Measurements from ENCODE around the gene ANK3.

The ANK3 gene

DNA sequence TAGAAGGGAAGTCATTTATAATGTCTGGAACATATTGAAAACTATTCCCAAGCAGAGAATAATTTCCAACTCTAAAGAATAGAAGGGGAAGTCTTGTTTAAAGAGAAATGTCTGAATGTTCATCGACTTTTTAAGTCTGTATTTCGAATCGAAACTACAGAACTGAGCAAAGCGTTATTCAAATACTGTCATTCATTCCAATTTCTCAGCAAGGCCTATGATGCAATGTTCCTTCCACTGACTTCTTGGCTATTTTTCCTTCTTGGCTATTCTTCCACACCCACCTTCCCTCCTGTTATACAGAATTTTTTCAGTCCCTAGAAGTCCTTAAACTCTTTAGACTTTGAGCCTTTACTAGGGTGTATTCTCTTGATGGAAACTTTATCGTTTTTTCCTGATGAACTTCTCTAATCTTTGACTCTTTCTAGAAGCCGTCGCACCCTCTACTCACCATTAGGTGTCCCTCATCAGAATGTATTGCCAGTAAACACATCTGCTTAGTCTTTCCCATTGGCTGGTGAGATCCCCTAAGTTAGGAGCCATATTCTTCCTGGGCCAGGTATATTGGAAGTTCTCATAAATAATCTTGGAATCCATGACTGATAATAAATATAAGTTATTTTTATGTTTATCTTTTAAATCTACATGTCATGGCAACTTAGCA is 247.6 kb downstream of the ANK3 start:
- Mint-ChIP-seq H3K4me1 (ENCODE audit: low read depth) (no peaks in the 10 kb centered on the region), H3K27ac (no peak overlapping the region), H3K4me3 (no peak overlapping the region), H3K36me3 (ENCODE audit: low read depth) (no peaks in the 10 kb centered on the region), H3K9me3 (no peaks in the 10 kb centered on the region), H3K27me3 (no peaks in the 10 kb centered on the region)
- intact Hi-C loops (cut with micrococcal nuclease) = no loop called here

DNA sequence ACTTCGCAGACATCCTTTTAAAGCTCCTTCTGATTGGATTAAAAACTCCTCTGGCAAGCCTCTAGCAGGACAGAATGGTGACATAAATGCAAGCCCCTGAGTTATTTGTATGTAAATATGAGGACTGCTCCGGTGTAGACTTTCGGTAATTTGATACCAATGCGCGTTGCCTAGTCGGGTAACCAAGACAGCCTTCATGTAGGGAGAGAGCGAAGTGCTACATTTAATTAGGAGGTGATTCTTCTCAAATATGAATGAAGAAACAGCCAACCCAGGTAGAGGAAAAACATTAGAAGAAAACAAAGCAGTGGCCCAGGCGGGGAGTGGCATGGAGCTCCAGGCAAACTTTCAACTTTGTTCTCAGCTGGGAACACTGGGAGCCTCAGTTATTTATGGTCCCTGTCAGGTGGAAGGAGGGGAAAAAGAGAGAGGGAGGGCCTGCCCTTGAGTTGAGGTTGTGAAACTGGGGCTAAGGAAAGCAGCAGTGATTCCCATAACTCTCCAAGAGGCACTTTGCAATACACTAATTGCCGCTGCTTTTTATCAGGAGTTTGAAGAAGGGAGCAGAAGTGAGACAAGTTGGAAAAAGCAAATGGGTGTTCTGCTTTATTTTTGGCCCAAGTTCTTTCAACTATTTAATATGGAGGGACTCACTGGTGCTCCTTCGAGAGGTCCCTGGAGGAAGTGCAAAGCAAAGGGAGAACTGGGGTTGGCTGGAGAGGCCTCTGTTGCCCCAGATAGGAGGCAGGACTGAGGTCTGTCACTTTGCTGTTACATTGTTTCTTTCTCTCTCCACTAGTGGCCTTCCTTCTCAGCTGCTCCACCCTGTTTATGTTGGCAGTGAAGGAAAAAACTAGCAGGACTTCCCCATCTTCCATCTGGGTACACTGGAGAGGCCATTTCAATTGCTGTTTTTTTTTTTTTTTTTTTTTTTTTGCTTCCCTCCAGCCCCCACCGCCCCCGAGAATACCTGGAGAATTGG is 248.7 kb downstream of the ANK3 start:
- H3K4me1 Mint-ChIP-seq (ENCODE audit: low read depth) = no peaks in the 10 kb centered on the region
- intact Hi-C loops (cut with micrococcal nuclease) = no loop called here
- no peaks in the 10 kb centered on the region for H3K36me3 Mint-ChIP-seq (ENCODE audit: low read depth)
- no peaks in the 10 kb centered on the region for H3K9me3 Mint-ChIP-seq
- no peak overlapping the region for H3K4me3 Mint-ChIP-seq
- H3K27me3 Mint-ChIP-seq = no peaks in the 10 kb centered on the region
- no peak overlapping the region for H3K27ac Mint-ChIP-seq

DNA sequence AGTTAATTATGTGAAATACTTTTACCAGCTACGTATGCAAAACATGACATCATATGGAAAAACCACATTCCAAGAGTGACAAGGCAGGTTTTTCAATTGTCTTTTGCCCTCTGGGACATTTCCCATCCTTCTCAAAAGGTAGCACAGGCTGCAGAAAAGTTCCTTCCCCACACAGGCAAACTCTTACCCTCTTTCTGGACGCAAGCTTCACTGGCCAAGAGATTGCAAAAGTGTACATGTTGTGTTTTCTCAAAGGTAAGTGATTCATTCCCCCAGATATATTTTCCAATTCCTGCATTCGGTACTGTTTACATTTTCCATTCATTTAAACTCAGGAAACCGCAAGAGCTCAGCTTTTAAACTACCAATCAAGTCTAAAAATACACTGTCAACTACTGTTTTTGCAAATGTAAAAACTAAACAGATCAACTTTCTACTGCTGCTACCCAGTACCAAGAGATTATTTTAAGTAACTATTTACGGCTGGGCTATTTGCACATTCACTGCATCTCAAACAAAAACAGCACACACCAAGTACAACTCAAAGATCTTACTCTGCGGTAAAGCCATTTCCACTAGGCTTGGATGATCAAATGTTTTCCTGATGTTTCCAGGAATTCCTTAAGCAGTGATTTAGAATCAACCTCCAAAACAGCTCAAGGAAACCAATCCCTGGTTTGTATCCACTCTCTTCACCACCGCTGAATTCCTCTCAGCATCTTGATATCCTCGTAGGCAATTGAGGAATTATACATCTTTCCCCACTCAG is 249.7 kb downstream of the ANK3 start:
- H3K4me1 Mint-ChIP-seq (ENCODE audit: low read depth) = no peaks in the 10 kb centered on the region
- H3K36me3 Mint-ChIP-seq (ENCODE audit: low read depth) = no peaks in the 10 kb centered on the region
- intact Hi-C loops (cut with micrococcal nuclease) = no loop called here
- no peaks in the 10 kb centered on the region for H3K9me3 Mint-ChIP-seq
- no peak overlapping the region for H3K27ac Mint-ChIP-seq
- no peaks in the 10 kb centered on the region for H3K27me3 Mint-ChIP-seq
- H3K4me3 Mint-ChIP-seq = no peak overlapping the region

DNA sequence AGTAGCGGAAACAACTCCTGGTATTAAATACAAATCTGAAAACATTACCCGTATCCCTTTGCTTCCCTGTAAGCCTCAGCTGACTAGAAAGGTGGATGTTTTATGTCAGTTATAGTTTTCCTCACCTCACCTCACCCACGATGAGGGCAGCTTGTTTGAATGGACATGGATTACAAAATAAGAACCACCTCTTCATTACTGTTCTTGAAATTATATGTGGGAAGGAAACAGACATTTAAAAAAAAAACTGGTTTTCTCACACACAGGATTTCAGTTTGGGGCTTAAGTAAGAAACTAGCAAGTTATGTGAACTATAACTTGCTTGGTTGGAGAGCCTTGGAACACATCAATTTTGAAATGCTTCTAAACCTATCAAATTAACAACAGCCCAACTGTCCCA is 250.4 kb downstream of the ANK3 start:
- Mint-ChIP-seq H3K27me3 (no peaks in the 10 kb centered on the region), H3K27ac (no peak overlapping the region), H3K9me3 (no peaks in the 10 kb centered on the region), H3K36me3 (ENCODE audit: low read depth) (no peaks in the 10 kb centered on the region), H3K4me3 (no peak overlapping the region), H3K4me1 (ENCODE audit: low read depth) (no peaks in the 10 kb centered on the region)
- intact Hi-C loops (cut with micrococcal nuclease) = no loop called here

DNA sequence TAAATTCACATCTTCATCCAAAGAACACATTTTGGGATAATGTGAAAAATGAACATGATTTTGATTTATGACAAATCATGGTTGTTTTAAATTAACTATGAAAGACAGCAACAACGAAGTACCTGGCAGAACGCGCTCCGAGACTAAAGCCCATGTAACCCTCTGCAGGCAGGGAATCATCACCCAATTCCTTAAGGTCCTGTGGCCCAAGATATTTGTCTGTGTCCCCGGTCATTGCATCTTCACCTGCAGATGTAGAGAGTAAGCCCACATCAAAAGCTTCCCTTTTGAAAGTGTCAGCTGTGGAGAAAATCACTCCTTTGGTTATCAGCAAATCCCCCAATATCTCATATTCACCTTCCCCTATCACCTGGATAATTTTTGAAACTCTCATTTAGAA is 250.8 kb downstream of the ANK3 start:
- intact Hi-C loops (cut with micrococcal nuclease) = no loop called here
- H3K36me3 Mint-ChIP-seq (ENCODE audit: low read depth) = no peaks in the 10 kb centered on the region
- H3K27ac Mint-ChIP-seq = no peak overlapping the region
- no peaks in the 10 kb centered on the region for H3K4me1 Mint-ChIP-seq (ENCODE audit: low read depth)
- H3K4me3 Mint-ChIP-seq = no peak overlapping the region
- H3K9me3 Mint-ChIP-seq = no peaks in the 10 kb centered on the region
- H3K27me3 Mint-ChIP-seq = no peaks in the 10 kb centered on the region

DNA sequence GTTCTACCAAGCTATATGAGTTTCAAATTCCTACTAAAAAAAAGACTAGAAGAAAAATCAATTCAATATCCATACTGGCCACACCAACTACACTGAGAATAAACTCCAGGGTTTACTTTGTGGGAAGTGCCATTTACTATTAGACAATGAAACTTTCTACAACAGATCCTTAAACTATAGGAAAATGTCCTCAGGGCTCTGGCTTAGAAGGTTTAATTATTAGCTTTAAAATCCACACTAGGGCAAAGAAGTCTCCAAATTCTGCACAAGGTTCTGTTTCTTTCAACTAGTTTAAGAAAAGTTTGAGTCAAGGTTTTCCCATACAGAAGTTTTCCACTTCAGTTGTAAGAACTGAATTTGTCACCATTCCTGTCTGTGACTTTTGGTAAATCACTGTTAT is 251.6 kb downstream of the ANK3 start:
- Mint-ChIP-seq H3K27ac (no peak overlapping the region), H3K4me3 (no peak overlapping the region), H3K27me3 (no peaks in the 10 kb centered on the region), H3K4me1 (ENCODE audit: low read depth) (no peaks in the 10 kb centered on the region), H3K9me3 (no peaks in the 10 kb centered on the region), H3K36me3 (ENCODE audit: low read depth) (no peaks in the 10 kb centered on the region)
- intact Hi-C loops (cut with micrococcal nuclease) = no loop called here

DNA sequence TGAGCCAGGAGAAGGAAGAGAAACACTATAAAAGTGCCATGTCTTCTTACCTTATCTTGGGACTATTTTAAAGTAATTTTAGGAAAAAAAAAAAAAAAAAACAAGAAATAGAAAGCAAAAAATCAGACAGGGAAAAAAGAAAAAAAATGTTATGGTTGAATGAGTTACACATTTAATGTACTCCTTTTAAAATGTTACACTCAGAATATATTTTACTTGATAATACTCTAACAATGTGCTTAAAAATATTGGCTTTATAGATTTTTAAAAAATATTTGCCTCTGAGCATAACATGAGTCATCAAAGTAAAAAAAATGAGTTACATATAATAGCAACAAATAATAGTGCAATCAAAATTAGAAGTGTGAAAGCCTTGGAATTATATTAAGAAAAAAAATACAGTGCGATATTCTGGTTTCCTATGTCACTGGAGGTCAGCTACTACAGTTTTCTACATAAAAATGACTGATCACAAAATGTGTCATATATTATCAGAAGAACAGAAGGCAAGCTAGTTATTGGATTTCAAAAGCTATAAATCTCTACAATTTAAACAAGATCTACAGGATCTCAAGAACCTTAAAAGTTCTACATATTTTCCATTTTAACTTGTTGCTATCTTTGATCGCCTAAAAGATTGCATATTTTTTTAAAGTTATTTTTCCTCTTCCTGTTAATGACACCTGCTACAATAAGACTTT is 252.2 kb downstream of the ANK3 start:
- Mint-ChIP-seq H3K27me3 (no peaks in the 10 kb centered on the region), H3K27ac (no peak overlapping the region), H3K9me3 (no peaks in the 10 kb centered on the region), H3K36me3 (ENCODE audit: low read depth) (no peaks in the 10 kb centered on the region), H3K4me3 (no peak overlapping the region), H3K4me1 (ENCODE audit: low read depth) (no peaks in the 10 kb centered on the region)
- intact Hi-C loops (cut with micrococcal nuclease) = no loop called here

DNA sequence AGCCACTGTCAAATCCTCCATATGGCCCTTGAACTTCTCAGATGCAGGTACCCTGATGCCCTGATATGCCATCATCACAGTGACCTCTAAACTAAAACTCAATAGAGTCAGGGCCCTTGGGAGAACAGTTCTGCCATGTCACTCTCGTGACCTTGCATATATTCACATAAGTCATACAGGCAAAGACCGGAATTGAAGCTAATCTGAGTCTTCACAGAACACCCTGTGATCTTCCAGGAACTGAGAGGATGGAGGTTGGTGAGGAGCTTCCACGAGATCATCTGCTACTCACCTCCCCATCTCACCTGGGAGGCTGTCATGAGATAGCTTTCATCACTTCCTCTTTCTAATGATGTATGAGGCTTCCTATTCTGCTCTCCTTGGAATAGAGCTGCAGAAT is 254.7 kb downstream of the ANK3 start:
- H3K36me3 Mint-ChIP-seq (ENCODE audit: low read depth) = no peaks in the 10 kb centered on the region
- H3K9me3 Mint-ChIP-seq = no peaks in the 10 kb centered on the region
- no peaks in the 10 kb centered on the region for H3K27me3 Mint-ChIP-seq
- no peaks in the 10 kb centered on the region for H3K4me1 Mint-ChIP-seq (ENCODE audit: low read depth)
- H3K4me3 Mint-ChIP-seq = no peak overlapping the region
- no peak overlapping the region for H3K27ac Mint-ChIP-seq
- intact Hi-C loops (cut with micrococcal nuclease) = no loop called here

DNA sequence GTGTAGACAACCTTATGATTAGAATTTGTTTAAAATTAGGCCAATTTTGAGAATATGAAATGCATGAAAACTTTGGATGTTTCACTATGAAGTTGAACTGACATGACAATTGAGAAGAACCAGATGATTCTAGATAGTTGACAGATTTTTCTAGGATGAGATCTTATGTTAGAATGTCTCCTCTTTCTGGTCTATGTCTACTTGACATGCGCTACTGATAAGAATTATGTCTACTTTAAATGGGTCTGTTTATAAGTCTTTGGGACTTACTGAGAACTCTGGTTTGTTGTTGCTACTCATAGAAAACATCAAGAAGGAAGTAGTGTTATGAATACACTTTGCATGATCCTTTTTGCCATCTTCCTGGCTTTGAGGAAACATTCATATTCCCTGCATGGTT is 255.1 kb downstream of the ANK3 start:
- H3K27me3 Mint-ChIP-seq = no peaks in the 10 kb centered on the region
- intact Hi-C loops (cut with micrococcal nuclease) = no loop called here
- H3K9me3 Mint-ChIP-seq = no peaks in the 10 kb centered on the region
- H3K4me3 Mint-ChIP-seq = no peak overlapping the region
- no peaks in the 10 kb centered on the region for H3K4me1 Mint-ChIP-seq (ENCODE audit: low read depth)
- H3K27ac Mint-ChIP-seq = no peak overlapping the region
- no peaks in the 10 kb centered on the region for H3K36me3 Mint-ChIP-seq (ENCODE audit: low read depth)

DNA sequence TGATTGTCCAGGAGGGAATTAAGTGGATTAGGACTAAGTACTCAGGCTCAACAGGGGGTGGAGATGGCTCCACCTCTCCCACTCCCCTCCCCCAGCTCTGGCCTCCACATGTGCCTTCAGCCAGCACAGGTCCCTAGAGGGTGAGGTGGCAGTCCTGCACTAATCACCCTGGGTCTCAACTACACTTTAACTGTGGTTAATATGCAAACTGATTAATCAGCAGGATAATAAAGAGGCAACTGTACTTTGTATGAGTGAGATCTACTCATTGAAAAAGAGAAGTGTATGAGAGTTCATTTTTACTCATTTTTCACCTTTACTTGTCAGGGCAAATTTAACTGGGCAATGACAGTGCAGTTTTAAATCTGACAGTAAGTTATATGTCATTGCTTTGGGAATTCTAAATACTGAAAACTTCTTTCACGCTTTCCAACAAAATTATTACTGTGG is 259.5 kb downstream of the ANK3 start:
- no peak overlapping the region for H3K4me3 Mint-ChIP-seq

DNA sequence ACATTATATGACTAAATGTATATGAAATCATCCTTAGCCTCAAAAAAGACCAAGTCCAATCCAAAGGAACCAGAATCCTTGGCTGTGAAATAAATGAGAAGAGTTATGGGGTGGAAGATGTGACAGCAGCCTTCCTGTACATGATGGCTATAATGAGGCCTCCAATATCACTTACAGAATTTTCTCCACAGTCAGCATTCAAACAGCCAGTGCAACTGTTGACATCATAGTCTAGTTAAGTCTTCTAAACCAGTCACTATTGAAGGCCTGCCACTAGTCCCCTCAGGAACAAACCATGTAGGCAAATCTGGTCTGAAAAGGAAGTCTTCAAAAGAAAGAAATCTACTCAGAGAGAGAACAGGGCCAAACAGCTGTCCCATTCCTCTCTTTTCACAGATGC is 263.8 kb downstream of the ANK3 start:
- no peak overlapping the region for H3K4me3 Mint-ChIP-seq

More for the DNA sequence above, 259.5 kb downstream of the ANK3 start:
- intact Hi-C loops (cut with micrococcal nuclease) = no loop called here
- Mint-ChIP-seq H3K27me3 (no peaks in the 10 kb centered on the region), H3K9me3 (no peaks in the 10 kb centered on the region), H3K27ac (no peak overlapping the region), H3K4me1 (ENCODE audit: low read depth) (no peaks in the 10 kb centered on the region), H3K36me3 (ENCODE audit: low read depth) (no peaks in the 10 kb centered on the region)

DNA sequence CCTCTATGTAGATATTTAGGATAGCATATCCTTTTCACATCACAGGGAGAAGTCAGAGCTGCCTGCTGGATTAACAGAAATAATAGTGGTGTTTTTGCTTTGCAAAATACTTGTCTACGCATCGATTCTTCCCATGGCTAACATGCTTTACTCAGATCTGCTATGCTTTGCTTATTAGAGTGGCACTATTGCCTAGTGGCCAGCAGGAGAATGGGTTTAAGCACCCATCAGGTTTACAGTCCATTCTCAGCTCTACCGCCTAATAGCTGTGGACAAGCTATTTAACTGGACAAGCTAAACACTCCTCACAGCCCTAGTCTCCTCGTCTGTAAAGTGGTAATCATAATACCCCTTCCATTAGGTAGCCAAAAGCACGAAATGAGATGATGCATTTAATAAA is 265.1 kb downstream of the ANK3 start:
- no peak overlapping the region for H3K27ac Mint-ChIP-seq
- H3K27me3 Mint-ChIP-seq = no peaks in the 10 kb centered on the region
- no peak overlapping the region for H3K4me3 Mint-ChIP-seq
- no peaks in the 10 kb centered on the region for H3K9me3 Mint-ChIP-seq
- intact Hi-C loops (cut with micrococcal nuclease) = no loop called here
- H3K4me1 Mint-ChIP-seq (ENCODE audit: low read depth) = no peaks in the 10 kb centered on the region
- no peaks in the 10 kb centered on the region for H3K36me3 Mint-ChIP-seq (ENCODE audit: low read depth)

More for the DNA sequence above, 263.8 kb downstream of the ANK3 start:
- H3K36me3 Mint-ChIP-seq (ENCODE audit: low read depth) = no peaks in the 10 kb centered on the region
- no peaks in the 10 kb centered on the region for H3K4me1 Mint-ChIP-seq (ENCODE audit: low read depth)
- H3K9me3 Mint-ChIP-seq = no peaks in the 10 kb centered on the region
- no peaks in the 10 kb centered on the region for H3K27me3 Mint-ChIP-seq
- no peak overlapping the region for H3K27ac Mint-ChIP-seq
- intact Hi-C loops (cut with micrococcal nuclease) = no loop called here

DNA sequence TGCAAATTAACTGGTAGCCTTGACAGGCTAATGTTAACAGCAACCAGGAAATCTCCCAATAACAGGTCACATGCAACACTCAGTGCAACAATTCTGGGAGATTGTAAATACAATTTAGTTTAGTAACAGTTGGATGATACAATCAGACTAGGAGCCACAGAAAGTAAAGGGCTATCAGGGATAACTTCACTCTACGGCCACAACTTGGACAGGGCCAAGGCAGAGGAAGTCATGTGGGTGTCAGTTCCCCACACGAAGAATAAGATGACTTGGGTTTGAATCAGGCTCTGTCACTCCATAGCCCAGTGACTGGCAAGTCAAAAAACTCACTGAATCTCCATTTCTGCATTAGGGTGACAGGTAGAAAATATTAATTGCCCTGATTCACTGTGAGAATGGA is 266.0 kb downstream of the ANK3 start:
- intact Hi-C loops (cut with micrococcal nuclease) = no loop called here
- no peak overlapping the region for H3K4me3 Mint-ChIP-seq
- no peaks in the 10 kb centered on the region for H3K27me3 Mint-ChIP-seq
- no peaks in the 10 kb centered on the region for H3K36me3 Mint-ChIP-seq (ENCODE audit: low read depth)
- no peaks in the 10 kb centered on the region for H3K4me1 Mint-ChIP-seq (ENCODE audit: low read depth)
- no peak overlapping the region for H3K27ac Mint-ChIP-seq
- H3K9me3 Mint-ChIP-seq = no peaks in the 10 kb centered on the region
